VCaP (cell line): ENCODE data around the gene NOCT.

Experiments
- H3K27ac ChIP-seq: fragments of 450-650 bp; 2 replicates; pipeline ENCODE4 v1.5.1; 2017
- TF ChIP-seq, protein P1 (sequence below): fragments of 450-650 bp; conservative IDR thresholded peaks from 2 replicates; pipeline ENCODE4 v1.5.1; 2017; ENCODE audit warnings: mild to moderate bottlenecking, moderate library complexity

Gene NOCT, protein sequence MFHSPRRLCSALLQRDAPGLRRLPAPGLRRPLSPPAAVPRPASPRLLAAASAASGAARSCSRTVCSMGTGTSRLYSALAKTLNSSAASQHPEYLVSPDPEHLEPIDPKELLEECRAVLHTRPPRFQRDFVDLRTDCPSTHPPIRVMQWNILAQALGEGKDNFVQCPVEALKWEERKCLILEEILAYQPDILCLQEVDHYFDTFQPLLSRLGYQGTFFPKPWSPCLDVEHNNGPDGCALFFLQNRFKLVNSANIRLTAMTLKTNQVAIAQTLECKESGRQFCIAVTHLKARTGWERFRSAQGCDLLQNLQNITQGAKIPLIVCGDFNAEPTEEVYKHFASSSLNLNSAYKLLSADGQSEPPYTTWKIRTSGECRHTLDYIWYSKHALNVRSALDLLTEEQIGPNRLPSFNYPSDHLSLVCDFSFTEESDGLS

DNA sequence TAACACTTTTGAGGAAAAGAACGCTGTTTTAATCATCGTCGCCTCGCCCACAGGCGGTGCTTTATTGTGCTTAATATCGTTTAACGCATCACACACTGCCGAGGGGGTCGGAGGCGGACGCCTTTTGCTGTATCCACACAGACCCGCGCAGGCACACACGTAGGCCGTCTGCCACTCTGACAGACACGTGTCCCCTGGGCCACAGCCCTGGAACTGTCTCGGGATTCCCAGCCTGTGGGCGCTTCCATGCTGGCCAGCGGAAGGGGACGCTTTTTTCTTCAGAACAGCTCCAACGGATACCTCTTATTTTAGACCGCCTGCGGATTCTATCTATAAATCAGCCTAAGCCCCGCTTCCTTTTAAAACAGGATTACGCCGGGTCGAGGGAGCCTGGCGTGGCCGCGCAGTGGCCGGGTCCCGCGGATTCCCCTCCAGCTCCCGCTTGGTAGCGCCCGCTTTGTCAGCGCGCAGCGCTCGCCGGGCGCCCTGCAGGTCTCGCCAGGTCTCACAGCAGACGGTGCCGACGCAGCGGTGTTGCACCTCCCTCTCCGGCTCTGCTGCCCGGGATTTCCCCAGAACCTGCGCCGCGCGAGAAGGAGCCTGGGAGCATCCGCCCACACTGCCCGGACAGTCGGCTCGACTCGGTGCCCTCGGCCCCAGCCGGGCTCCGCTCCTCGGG lies at the start of gene NOCT:
TSS of gene NOCT (plus strand) at position 513 of the 679 bp plus-strand sequence. CDS start 201 bp downstream, outside the sequence.
- TF ChIP-seq, protein P1, sequence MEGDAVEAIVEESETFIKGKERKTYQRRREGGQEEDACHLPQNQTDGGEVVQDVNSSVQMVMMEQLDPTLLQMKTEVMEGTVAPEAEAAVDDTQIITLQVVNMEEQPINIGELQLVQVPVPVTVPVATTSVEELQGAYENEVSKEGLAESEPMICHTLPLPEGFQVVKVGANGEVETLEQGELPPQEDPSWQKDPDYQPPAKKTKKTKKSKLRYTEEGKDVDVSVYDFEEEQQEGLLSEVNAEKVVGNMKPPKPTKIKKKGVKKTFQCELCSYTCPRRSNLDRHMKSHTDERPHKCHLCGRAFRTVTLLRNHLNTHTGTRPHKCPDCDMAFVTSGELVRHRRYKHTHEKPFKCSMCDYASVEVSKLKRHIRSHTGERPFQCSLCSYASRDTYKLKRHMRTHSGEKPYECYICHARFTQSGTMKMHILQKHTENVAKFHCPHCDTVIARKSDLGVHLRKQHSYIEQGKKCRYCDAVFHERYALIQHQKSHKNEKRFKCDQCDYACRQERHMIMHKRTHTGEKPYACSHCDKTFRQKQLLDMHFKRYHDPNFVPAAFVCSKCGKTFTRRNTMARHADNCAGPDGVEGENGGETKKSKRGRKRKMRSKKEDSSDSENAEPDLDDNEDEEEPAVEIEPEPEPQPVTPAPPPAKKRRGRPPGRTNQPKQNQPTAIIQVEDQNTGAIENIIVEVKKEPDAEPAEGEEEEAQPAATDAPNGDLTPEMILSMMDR: 0 out of 2 replicates have a peak, but pooled peaks have one; percentile 7
- peak within 1 kb of the TSS; percentile 93 for H3K27ac ChIP-seq

DNA sequence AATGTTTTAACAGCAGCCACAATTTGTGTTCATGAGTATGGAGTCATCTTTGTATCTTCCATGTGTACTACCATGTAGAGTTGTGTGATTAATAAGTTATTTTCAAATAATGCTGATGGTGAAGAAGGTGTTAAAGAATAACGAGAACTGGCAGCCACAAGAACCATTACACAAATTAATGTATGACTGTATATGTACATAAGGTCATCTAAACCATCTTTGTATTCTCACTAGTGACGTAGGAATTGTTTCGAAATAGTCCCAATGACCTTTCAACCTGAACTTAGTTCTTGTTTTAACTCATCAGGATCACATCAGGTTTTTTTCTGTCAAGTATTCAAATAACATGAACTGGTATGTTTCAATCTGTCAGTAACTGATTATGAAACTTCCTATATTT lies 48.3 kb upstream of the NOCT start:
- no peak overlapping the region for H3K27ac ChIP-seq
- TF ChIP-seq, protein P1: no peak

DNA sequence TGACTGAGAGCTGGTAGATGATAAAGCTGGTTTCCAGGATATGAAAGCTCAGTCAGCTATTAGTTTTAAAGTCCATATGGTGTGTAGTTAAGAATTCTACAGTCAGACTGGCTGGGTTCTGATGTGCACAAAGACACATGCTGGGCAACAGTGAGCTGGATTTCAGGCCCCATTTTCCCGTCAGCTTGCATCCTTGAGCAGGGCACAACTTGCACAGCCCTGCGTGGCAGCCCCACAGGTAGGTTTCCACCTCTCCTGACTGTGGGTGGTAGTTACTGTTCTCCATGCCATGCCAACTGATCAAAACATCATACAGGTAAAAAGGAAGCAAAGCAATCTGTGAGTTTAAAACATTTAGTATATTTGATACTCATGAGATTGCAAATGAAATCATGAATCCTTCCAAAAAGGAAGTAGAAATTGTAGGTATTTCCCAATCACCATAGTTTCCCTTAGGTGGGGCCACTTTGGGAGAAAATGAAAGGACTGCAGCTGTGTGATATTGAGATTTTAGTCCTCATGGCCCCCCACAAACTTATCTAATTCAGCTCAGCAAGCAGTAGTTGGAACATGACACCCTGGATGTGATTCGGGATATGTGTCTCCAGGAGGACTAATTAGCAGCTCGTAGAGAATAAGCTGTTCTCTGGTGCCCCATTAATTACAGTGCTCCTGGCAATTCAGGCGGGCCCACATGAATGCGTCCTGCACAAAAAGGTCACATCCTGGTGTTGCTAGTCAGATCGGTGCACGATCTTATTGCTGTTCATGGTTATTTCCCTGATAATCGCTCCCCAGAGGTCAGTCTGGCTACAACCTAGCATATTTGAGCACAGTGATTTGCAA lies 42.4 kb upstream of the NOCT start:
- TF ChIP-seq, protein P1: no peak
- H3K27ac ChIP-seq: no peak overlapping the region

GRCh38 chr4:138975225-138975624 lies 40.4 kb upstream of the NOCT start:
- TF ChIP-seq, protein P1: no peak
- no peak overlapping the region for H3K27ac ChIP-seq

DNA sequence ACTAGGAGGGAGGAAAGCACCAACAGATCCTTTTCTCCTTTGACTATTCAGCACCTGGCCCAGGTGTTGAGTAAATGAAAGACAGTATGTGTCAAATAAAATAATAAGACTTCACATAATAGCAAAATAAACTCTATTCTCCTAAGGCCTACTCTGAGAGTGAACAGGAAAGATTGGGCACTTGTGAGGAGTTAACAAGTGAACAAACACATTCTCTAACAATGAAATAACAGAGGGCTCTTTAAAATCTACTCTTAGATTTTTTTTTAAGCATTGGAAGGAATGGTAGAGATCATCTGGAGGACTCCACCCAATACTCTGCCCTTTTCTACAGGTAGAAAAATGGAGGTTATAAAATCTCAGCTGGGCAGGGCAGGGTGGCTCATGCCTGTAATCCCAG lies 39.1 kb upstream of the NOCT start:
- TF ChIP-seq, protein P1: no peak
- H3K27ac ChIP-seq: no peak overlapping the region

GRCh38 chr4:138977524-138977923 lies 38.1 kb upstream of the NOCT start:
- no peak overlapping the region for H3K27ac ChIP-seq
- TF ChIP-seq, protein P1: no peak
